GM12878 (cell line): ENCODE measurements around the gene TPCN2.

Experiments used
- EP300 ChIP-seq, 2 experiments: fragments of 150-350 bp in 1 of 2; IDR thresholded peaks; 2 replicates each; pipeline ENCODE4 v1.6.1; 2011 to 2012; ENCODE audit warnings: low read depth in 2 of 2, low read length in 2 of 2, borderline replicate concordance in 1 of 2, improper control_type of control experiment in 1 of 2, inconsistent platforms in 1 of 2; ENCODE audit not compliant: control insufficient read depth in 1 of 2
- EZH2 ChIP-seq: IDR thresholded peaks from 2 replicates; pipeline ENCODE4 v1.6.1; 2012; ENCODE audit warnings: low read depth, mild to moderate bottlenecking, control low read depth, inconsistent platforms, low read length, borderline replicate concordance; ENCODE audit not compliant: control insufficient read depth
- FOS ChIP-seq: IDR thresholded peaks from 3 replicates; pipeline ENCODE4 v1.6.1; 2011; ENCODE audit warnings: borderline replicate concordance; ENCODE audit not compliant: insufficient read length; ENCODE audit errors: extremely low read depth
- GABPA ChIP-seq: IDR thresholded peaks from 2 replicates; pipeline ENCODE4 v1.6.1; 2014; ENCODE audit warnings: antibody characterized with exemption, low read depth, mild to moderate bottlenecking, inconsistent platforms
- NFIC ChIP-seq: IDR thresholded peaks from 2 replicates; pipeline ENCODE4 v1.6.1; 2012; ENCODE audit warnings: low read depth, mild to moderate bottlenecking, inconsistent platforms, low read length, moderate library complexity
- POLR2A ChIP-seq: IDR thresholded peaks from 2 replicates; pipeline ENCODE4 v1.6.1; 2011; ENCODE audit warnings: low read depth, mild to moderate bottlenecking, low read length
- REST ChIP-seq: IDR thresholded peaks from 2 replicates; pipeline ENCODE4 v1.6.1; 2012; ENCODE audit warnings: mild to moderate bottlenecking, low read depth, low read length
- SP1 ChIP-seq: IDR thresholded peaks from one replicate; pipeline ENCODE4 v1.6.1; 2011; ENCODE audit warnings: low read depth, low read length
- TCF12 ChIP-seq: IDR thresholded peaks from 2 replicates; pipeline ENCODE4 v1.6.1; 2011; ENCODE audit warnings: low read depth, mild to moderate bottlenecking, low read length
- YY1 ChIP-seq: IDR thresholded peaks from 2 replicates; pipeline ENCODE4 v1.6.1; 2011; ENCODE audit warnings: low read depth, mild to moderate bottlenecking, low read length
- ZBTB4 ChIP-seq: fragments of 450-650 bp; formaldehyde crosslinking; IDR thresholded peaks from 2 replicates; pipeline ENCODE4 v1.4.0; 2022; ENCODE audit warnings: mild to moderate bottlenecking, moderate library complexity
- ZNF217 ChIP-seq: fragments of 450-650 bp; IDR thresholded peaks from 2 replicates; pipeline ENCODE4 v1.6.1; 2017; ENCODE audit warnings: antibody characterized with exemption, mild to moderate bottlenecking
- TF ChIP-seq, protein P1 (sequence below), 3 experiments: IDR thresholded peaks in 2 of 3; conservative IDR thresholded peaks in 1 of 3; 2 replicates each; pipeline ENCODE4 v1.5.1; 2011; ENCODE audit warnings: low read depth in 3 of 3, low read length in 3 of 3, mild to moderate bottlenecking in 3 of 3, control low read depth in 2 of 3, moderate library complexity in 2 of 3, inconsistent platforms in 1 of 3, mixed read lengths in 1 of 3; ENCODE audit not compliant: control insufficient read depth in 2 of 3, insufficient read depth in 1 of 3; ENCODE audit errors: extremely low read depth in 1 of 3

GRCh38 chr11:69122326-69122629, 73.5 kb downstream of the TPCN2 start:
- TF ChIP-seq FOS (no peak), ZNF217 (no peak), EZH2 (no peak), YY1 (no peak), REST (no peak), TCF12 (no peak), EP300 (IDR thresholded peaks at IDR 0.05; ENCODE audit: borderline replicate concordance in 1 of 2, control insufficient read depth in 1 of 2, low read depth in 2 of 2, low read length in 2 of 2) (no peak), POLR2A (no peak), SP1 (no peak), NFIC (no peak), ZBTB4 (no peak), GABPA (no peak)
- TF ChIP-seq, protein P1, sequence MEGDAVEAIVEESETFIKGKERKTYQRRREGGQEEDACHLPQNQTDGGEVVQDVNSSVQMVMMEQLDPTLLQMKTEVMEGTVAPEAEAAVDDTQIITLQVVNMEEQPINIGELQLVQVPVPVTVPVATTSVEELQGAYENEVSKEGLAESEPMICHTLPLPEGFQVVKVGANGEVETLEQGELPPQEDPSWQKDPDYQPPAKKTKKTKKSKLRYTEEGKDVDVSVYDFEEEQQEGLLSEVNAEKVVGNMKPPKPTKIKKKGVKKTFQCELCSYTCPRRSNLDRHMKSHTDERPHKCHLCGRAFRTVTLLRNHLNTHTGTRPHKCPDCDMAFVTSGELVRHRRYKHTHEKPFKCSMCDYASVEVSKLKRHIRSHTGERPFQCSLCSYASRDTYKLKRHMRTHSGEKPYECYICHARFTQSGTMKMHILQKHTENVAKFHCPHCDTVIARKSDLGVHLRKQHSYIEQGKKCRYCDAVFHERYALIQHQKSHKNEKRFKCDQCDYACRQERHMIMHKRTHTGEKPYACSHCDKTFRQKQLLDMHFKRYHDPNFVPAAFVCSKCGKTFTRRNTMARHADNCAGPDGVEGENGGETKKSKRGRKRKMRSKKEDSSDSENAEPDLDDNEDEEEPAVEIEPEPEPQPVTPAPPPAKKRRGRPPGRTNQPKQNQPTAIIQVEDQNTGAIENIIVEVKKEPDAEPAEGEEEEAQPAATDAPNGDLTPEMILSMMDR (IDR thresholded peaks at IDR 0.05 in 2 of 3, conservative IDR thresholded peaks at IDR 0.05 in 1 of 3; ENCODE audit: control insufficient read depth in 2 of 3, extremely low read depth in 1 of 3, insufficient read depth in 1 of 3, low read depth in 3 of 3, low read length in 3 of 3), result no peak
